ENCODE measurements around the gene HTT-AS. TPM values are rescaled to one million over a fixed set of nuclear protein-coding genes. Genes with fewer than 3 reads are reported as not detected.

HTT-AS gene
- total RNA-seq, 2 donors from 2014 or later, result not detected

- H3K4me1 ChIP-seq (ENCODE audit: control insufficient read depth, insufficient read depth, low read length), result no peaks in the 10 kb centered on the region
- H3K27ac ChIP-seq (ENCODE audit: low read depth, low read length), result no peak overlapping the region
- no peaks in the 10 kb centered on the region for H3K36me3 Mint-ChIP-seq (ENCODE audit: low read depth)
Observed at GRCh38 chr4:3046623-3047022, 27.7 kb downstream of the HTT-AS start.

GRCh38 chr4:3046162-3046561 lies 28.2 kb downstream of the HTT-AS start:
- Mint-ChIP-seq H3K36me3 (ENCODE audit: low read depth) (no peaks in the 10 kb centered on the region), H3K27me3 (ENCODE audit: insufficient read depth) (peaks cover 7% of the 10 kb centered on the region), H3K9me3 (no peaks in the 10 kb centered on the region), H3K4me3 (no peak overlapping the region), H3K27ac (no peak overlapping the region), H3K4me1 (peaks cover 3% of the 10 kb centered on the region)
- Histone ChIP-seq H3K27ac (ENCODE audit: low read depth, low read length) (no peak overlapping the region), H3K27me3 (ENCODE audit: control insufficient read depth, insufficient read depth, low read length, poor library complexity, severe bottlenecking) (no peaks in the 10 kb centered on the region), H3K9ac (ENCODE audit: extremely low read depth, low read length, poor library complexity, severe bottlenecking) (no peak overlapping the region), H3K9me3 (ENCODE audit: control insufficient read depth, low read length) (no peaks in the 10 kb centered on the region), H3K4me3 (ENCODE audit: low read length) (no peak overlapping the region), H3K4me1 (ENCODE audit: control insufficient read depth, insufficient read depth, low read length) (no peaks in the 10 kb centered on the region), H3K36me3 (ENCODE audit: control insufficient read depth, insufficient read depth, low read length) (no peaks in the 10 kb centered on the region)
- TF ChIP-seq CTCF (conservative IDR thresholded peaks at IDR 0.05), result no peak
- 87 to 90% methylated on average over 7 of the region's 7 CpGs for WGBS, 2 experiments (ENCODE audit: insufficient coverage in 1 of 2, insufficient read length in 1 of 2)
- no peak for DNase-seq

More at GRCh38 chr4:3046623-3047022, 27.7 kb downstream of the HTT-AS start:
- Mint-ChIP-seq H3K4me1 (peaks cover 3% of the 10 kb centered on the region), H3K27me3 (ENCODE audit: insufficient read depth) (peaks cover 5% of the 10 kb centered on the region), H3K9me3 (peaks cover under 1% of the 10 kb centered on the region), H3K27ac (no peak overlapping the region), H3K4me3 (no peak overlapping the region)
- no peak for TF ChIP-seq CTCF (conservative IDR thresholded peaks at IDR 0.05)
- no peaks in the 10 kb centered on the region for H3K27me3 ChIP-seq (ENCODE audit: control insufficient read depth, insufficient read depth, low read length, poor library complexity, severe bottlenecking)
- no peak overlapping the region for H3K9ac ChIP-seq (ENCODE audit: extremely low read depth, low read length, poor library complexity, severe bottlenecking)
- H3K9me3 ChIP-seq (ENCODE audit: control insufficient read depth, low read length), result no peaks in the 10 kb centered on the region
- DNase-seq, result no peak
- 90 to 95% methylated on average over 2 to 3 of the region's 4 CpGs for WGBS, 2 experiments (ENCODE audit: insufficient coverage in 1 of 2, insufficient read length in 1 of 2)
- no peak overlapping the region for H3K4me3 ChIP-seq (ENCODE audit: low read length)
- H3K36me3 ChIP-seq (ENCODE audit: control insufficient read depth, insufficient read depth, low read length), result no peaks in the 10 kb centered on the region

GRCh38 chr4:3044870-3045819 lies 29.2 kb downstream of the HTT-AS start:
- no peak overlapping the region for H3K27ac ChIP-seq (ENCODE audit: low read depth, low read length)
- no peaks in the 10 kb centered on the region for H3K36me3 Mint-ChIP-seq (ENCODE audit: low read depth)
- H3K9me3 ChIP-seq (ENCODE audit: control insufficient read depth, low read length), result no peaks in the 10 kb centered on the region
- H3K27me3 Mint-ChIP-seq (ENCODE audit: insufficient read depth), result peaks cover 7% of the 10 kb centered on the region
- no peak for DNase-seq
- H3K9me3 Mint-ChIP-seq, result no peaks in the 10 kb centered on the region
- H3K27ac Mint-ChIP-seq, result no peak overlapping the region
- H3K4me1 ChIP-seq (ENCODE audit: control insufficient read depth, insufficient read depth, low read length), result no peaks in the 10 kb centered on the region
- H3K4me1 Mint-ChIP-seq, result peaks cover 3% of the 10 kb centered on the region
- TF ChIP-seq CTCF (conservative IDR thresholded peaks at IDR 0.05), result no peak
- H3K27me3 ChIP-seq (ENCODE audit: control insufficient read depth, insufficient read depth, low read length, poor library complexity, severe bottlenecking), result no peaks in the 10 kb centered on the region
- H3K4me3 ChIP-seq (ENCODE audit: low read length), result no peak overlapping the region
- WGBS, 2 experiments (ENCODE audit: insufficient coverage in 1 of 2, insufficient read length in 1 of 2), result 94 to 96% methylated on average over 18 to 22 of the region's 22 CpGs
- no peak overlapping the region for H3K4me3 Mint-ChIP-seq
- H3K9ac ChIP-seq (ENCODE audit: extremely low read depth, low read length, poor library complexity, severe bottlenecking), result no peak overlapping the region
- no peaks in the 10 kb centered on the region for H3K36me3 ChIP-seq (ENCODE audit: control insufficient read depth, insufficient read depth, low read length)

Measured in endodermal cell (in vitro differentiated cells).